NCI-H748 treated with DMSO at 0.1 percent for 48 hours (cell line): Measurements from ENCODE around the gene CEP89.
A peak's percentile ranks its signal among the peaks of the same experiment; 100 is the strongest.
"Not testable (repeated sequence)": the region's sequence is repeated elsewhere in the genome, so short reads cannot be mapped to it uniquely, and the experiment has no call there.

ENCODE experiments used
- DNase-seq: peaks from one replicate; lab custom pipeline; 2025; lab: John Stamatoyannopoulos, UW

The CEP89 gene

DNA sequence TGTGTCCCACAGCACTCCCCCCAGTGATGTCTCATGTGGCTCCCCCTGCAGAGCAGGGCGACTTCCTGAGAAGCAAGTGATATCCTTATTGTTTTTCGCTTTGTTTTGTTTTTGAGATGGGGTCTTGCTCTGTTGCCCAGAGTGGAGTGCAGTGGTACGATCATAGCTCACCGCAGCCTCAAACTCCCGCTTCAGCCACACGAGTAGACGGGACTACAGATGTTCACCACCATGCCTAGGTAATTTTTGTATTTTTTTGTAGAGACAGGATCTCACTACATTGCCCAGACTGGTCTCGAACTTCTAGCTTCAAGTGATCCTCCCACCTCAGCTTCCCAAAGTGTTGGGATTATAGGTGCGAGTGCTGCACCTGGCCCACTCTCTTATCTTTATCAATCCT, 5.0 kb downstream of the CEP89 start:
- DNase-seq = no peak

DNA sequence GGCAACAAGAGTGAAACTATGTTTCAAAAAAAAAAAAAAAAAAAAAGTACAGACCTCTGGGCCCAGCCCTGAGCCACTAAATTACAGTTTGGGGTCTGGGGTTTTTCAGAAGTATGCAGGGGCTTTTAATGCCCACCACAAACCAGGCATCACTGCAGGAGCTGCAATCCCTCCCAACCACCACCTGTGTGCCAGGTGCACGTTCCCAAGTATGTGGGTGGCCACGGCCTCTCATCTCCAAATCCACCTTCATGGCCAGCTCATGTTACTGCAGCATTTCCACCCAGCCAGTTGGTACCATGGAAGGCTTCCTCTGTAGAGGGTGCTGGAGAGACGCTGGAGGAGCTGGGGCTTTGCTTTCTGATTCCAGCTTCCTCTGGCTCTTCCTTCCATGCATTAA, 26.5 kb downstream of the CEP89 start:
- DNase-seq = no peak

DNA sequence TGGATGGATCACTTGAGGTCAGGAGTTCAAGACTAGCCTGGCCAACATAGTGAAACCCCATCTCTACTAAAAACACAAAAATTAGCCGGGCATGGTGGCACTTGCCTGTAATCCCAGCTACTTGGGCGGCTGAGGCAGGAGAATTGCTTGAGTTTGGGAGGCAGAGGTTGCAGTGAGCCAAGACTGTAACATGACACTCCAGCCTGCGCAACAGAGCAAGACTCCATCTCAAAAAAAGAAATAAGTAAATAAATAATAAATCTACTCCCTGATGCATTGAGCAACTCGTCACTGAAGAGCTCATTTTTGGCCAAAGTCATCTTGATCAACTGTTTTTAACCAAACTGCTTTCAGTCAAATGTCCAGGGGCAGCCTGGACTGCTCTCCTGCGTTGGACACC, 30.5 kb downstream of the CEP89 start:
- DNase-seq = not testable (repeated sequence)

DNA sequence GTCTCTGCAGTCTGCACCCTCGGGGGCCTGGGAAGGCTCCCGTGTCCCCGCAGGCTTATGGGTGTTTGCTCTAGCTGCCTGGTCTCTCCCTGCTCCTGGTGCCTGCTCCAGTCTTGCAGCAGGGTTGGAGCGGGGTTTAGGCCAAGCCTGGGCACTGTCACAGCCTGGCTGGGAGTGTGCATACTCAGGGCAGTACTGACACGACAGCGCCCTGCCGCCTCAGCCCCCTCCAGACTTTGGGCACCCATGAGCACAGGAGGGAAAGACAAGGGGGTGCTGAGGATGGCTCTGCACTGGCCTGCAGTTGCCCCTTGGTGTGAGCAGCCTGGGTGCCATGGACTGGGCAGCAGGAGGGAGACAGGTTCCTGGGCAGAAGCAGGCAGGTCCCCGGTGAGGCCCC, 35.7 kb downstream of the CEP89 start:
- DNase-seq = no peak

DNA sequence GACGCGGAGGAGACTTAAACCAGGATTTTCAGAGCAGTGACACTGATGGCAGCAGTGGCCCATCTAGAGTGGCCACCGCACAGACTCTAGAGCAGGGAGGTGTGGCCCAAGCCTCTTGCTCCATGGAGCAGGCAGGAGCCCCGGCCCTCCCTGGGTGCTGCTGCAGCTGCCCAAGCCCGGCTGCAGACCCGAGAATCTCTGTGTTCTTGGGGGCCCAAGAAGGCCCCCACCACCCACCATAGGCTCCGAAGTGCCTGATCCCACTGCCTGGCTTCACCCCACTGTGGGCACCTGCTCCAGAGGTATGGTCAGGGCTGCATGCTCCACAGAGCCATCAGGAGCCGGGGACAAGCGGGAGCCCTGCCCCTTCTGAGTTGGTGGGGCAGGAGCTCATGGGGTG, 36.1 kb downstream of the CEP89 start:
- no peak for DNase-seq

DNA sequence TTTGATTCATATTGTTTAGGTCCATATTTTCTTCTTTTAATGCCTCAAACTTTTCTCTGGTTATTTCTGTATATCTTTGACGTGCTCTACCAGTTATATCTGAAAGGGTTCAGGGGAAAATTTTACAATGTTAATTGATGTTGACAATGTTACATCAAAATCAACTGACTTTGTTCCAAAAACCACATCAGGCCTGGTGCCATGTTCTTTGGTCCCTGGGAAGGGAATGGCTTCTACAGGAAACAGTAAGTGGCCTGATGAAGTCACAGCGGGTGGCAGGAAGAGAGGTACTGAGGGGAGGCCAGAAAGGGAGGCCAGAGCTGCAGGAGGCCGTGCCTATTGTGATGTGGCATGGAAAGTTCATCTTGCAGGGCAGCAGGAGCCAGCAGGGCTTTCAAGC, 38.2 kb downstream of the CEP89 start:
- DNase-seq = no peak

DNA sequence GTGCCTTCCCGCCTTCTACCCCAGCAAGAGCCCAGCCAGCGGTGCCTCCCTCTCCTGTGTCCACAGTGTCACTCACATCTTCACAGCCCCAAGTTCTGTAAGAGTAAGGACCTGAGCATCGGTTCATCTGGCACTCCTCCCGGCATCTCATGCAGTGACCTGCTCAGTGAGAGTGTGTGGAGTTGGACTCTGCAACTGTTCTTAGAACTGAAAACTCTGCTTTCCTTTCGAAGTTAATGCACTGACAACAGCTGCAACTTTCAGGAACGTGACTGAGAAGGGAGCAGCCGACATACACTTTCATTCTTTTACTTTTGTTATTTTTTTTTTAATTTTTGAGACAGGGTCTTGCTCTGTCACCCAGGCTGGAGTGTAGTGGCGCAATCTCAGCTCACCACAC, 41.2 kb downstream of the CEP89 start:
- no peak for DNase-seq

DNA sequence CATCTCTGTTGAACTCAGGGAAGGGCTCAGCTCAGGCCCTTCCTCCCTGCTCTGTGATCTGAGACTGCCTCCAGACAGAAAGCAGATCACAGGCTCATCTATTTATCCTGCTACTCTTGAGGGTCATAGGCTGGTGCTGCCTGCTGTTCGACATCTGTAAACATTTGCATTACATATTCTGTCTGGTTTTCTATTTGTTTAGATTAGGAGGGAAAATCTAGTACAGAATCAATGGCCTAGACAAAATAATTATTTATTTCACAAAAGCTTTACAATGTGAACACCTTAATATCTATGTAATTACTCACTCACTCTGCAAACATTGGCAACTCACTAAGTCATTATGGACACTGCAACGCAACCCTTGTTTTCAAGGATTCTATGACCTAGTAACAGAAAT, 43.0 kb downstream of the CEP89 start:
- peak; percentile 94 for DNase-seq

DNA sequence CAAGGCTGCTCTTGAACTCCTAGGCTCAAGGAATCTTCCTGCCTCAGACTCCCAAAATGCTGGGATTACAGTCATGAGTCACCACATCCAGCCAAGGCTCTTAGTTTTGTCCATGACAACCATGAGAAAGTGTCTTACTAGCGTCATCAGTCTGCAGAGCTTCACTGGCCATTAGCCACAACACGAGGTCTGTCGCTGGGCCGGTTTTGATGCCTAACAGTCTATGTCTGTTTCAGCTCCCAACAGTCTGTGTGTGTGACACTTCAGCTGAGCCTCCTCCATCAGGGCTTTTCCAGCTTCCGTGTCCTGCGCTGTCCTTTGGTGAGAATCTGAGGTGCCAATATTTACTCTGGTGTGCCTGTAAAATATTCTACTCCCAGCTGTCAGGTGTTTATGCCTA, 47.6 kb downstream of the CEP89 start:
- no peak for DNase-seq

DNA sequence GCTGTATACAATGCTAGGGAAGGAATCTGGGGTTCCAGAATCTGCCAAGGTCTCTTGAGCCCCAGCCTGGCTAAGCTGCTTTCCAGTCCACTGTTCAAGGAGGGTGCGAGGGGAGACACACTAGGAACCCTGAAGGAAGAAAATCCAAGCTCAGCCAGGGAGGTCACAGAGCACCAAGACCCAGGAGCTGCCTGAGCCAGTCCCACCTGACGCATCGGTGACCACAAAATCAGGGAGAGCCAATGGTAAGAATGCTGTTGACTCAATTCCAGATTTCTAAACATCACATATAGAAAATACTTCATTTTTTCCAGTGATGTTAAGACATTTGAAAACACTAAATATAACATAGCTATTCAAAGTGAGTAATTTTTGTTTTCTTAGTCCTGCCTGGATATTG, 50.1 kb downstream of the CEP89 start:
- no peak for DNase-seq

DNA sequence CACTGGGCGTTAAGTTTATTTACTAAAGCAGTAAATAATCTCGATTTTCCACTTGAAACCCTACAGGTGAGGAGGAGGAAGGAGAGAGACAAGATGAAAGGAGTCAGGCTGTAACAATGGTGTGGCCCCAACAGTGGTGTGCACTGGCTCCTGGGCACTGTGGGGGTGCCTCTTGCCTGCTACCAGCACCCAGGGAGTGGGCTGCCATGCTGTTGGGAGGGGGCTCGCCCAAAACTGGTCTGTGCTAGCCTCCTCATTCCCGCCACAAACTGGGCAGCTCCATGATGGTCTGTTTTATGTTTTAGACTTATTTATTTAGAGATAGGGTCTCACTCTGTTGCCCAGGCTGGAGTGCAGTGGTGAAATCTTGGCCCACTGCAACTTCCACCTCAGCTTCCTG, 52.4 kb downstream of the CEP89 start:
- no peak for DNase-seq

DNA sequence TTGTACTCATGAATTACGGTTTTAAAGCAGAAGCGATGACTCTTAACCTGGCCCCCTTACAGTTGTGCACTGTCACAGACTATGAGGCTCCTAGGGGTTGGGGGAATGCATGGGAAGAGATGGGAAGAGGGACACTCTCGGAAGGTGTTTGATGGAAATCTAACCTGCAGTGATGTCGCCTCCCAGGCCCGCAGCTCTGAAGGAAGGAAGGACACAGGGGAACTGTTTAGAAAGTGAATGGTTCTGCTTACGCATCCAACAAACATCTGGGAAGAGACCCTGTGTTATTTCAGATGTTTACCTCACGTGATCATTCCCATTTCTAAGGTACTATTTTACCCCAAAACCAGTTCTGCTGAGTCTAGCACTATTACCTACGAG, 54.2 kb downstream of the CEP89 start:
- no peak for DNase-seq

DNA sequence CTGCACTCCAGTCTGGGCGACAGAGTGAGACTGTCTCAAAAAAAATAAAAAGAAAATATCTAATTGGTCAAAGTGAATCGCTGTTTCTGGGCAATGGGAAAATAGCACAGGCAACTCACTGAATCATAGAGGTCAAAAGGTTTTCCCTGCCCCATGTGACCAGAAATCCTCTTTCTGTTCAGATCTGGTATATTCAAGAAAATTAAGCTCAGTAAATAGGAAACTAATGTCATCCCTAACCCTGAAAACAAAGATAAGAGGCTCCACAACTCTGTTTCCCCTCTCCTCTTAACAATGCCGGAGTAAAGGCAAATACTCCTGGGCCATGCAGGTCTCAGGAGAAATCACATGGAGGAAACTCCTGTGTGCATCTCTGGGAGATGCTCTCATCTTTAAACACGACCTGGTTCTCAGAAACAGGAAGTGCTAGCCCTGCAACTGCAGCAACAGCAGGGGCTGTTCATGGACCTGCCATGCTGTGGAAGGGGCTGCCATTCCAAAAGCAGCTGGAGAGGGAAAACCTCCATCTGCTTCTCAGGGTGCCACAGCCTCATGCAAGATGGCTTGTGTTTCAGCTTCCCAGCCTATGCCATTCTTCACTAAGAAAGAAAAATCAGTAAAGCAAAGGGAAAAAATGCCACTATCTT, 54.7 kb downstream of the CEP89 start:
- no peak for DNase-seq

DNA sequence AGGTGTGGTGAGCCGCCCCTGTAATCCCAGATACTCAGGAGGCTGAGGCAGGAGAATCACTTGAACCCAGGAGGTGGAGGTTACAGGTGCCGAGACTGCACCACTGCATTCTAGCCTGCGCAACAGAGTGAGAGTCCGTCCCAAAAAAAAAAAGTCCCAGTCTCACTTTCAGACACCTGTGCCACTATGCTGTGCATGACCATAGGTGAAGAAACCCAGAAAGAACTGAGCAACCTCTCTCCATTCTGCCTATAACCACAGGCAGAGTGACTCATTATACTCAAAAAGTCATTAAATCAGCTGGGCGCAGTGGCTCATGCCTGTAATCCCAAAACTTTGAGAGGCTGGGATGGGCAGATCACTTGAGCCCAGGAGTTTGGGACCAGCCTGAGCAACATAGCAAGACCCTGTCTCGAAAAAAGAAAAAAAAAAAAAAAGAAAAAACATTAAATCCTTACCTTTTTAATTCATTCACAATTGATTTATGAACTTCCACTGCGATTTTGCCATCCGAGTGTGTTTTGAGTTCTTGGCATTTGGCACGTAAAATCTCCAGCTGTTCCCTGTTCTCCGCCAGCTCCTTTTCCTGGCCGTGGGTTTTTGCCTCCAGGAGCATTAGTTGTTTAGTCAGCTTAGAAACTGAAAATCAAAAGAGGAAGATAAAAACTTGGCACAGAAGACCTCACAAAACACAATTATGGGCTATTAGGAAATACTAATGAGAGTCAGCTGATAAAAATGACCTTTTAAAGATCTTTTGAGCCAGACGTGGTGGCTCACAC, 56.7 kb downstream of the CEP89 start:
- DNase-seq = no peak

DNA sequence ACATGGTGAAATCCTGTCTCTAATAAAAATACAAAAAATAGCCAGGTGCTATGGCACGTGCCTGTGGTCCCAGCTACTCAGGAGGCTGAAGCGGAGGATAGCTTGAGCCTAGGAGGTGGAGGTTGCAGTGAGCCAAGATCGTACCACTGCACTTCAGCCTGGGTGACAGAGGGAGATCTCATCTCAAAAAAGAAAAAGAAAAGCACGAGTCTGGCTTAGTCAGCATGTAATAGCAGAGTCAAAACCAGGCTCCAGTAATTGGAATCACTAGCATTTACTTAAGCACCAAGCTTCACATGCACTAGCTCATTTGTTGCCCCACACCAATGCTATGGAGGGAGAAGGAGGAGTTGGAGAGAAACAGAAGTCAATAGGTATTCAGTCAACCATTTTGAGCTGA, 60.3 kb downstream of the CEP89 start:
- no peak for DNase-seq

DNA sequence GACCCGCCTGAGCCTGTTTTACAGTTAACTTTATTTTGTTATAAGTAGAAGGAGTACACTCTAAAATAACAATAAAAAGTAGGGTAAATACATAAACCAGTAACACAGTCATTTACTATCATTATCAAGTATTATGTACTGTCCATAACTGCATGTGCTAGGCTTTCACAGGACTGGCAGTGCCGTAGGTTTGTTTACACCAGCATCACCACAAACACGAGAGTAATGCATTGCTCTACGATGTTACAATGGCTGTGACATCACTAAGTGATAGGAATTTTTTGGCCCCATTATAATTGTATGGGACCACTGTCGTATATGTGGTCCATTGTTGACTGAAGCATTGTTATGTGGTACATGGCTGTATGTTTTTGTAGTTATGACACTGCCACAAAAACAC, 60.9 kb downstream of the CEP89 start:
- DNase-seq = no peak

DNA sequence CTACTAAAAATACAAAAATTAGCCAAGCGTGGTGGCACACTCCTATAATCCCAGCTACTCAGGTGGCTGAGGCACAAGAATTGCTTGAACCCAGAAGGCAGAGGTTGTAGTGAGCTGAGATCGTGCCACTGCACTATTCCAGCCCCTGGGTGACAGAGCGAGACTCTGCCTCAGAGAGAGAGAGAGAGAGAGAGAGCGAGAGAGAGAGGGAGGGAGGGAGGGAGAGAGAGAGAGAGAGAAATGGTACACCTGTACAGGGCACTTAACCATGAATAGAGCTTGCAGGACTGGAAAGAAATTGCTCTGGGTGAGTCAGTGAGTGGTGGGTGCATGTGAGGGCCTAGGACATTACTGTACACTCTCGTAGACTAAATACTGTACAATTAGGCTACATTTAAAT, 61.7 kb downstream of the CEP89 start:
- no peak for DNase-seq

DNA sequence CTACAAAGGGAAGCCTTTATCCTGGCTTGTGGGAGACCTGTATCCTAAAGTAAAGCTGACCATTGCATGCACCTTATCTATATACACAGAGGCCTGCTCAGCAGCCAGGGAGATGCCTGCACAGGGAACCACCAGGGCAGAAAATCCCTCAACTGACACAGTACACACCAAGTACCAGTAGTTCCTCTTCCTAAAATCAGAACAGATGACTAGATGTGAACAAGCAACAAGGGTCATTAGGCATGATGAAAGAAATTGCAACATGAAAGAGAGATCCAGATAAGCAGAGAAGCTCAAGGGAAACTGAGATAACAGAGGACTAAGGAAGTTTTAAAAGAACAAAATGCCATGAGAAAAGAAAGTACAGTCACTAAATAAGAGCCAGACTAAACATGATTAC, 62.5 kb downstream of the CEP89 start:
- no peak for DNase-seq

DNA sequence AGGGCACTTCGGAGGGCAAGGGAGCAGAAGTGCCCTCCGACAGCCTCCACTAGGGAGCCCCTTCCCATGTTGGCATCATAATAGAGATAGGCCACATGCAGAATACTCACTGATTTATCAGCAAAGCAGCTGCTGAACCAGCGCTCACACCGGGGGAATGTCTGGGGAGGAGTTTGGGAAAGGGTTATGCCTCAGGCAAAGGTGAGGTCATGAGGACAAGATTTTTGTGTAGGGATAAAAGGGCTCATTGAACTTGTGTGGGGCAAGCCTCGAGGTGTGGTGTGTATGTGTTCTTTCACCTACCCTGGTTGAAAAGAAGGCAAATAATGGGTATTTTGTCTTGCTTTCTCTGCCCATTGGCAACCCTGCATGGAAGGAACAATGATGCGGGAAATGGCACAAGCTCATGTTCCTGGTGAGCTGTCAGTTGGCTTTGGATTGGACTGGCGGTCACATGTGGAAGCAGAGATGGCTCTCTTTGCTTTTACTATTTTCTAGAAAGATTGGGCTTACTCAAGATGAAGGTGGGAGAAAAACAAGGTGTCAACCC, 63.0 kb downstream of the CEP89 start:
- no peak for DNase-seq

DNA sequence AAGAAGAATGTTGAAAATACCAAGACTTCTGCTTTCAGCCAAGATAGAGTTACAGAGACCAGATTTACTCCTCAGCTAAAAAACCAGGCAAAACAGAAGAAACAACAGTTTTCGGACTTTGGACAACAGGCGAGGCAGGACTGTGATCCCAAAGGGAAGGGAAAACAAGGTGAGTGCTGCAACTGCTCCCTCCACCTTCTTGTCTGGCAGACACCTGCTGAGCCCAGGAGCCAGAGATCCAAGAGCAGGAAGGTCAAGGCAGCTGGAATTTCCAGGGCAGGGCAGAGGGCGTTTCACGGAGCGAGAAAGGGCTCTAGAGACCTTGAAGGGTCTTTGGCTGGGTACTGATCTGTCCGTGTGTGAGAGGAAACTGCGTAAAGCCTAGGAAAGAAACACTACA, 69.3 kb downstream of the CEP89 start:
- no peak for DNase-seq

DNA sequence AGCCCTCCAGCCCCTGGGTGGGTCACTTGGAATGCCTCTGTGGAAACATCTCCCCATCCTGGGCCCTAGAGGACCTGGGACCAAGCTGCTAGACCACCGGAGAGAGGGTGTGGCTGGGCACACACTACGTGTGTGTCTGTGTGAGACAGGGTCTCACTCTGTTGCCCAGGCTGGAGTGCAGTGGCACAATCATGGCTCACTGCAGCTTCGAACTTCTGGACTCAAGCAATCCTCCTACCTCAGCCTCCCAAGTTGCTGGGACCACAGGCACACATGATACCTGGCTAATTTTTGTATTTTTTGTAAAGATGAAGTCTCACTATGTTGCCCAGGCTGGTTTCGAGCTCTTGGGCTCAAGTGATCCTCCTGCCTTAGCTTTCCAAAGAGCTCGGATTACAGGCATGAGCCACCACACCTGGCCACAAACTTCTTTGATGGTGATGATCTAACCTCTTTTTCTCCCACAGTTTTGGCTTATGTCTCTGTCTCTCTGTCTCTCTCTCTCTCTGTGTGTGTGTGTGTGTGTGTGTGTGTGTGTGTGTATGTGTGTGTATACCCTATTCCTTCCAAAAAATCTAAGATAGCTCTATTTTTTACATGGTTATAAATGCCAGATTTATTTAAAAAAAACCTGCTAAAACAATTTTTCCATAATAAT, 70.1 kb downstream of the CEP89 start:
- no peak for DNase-seq

DNA sequence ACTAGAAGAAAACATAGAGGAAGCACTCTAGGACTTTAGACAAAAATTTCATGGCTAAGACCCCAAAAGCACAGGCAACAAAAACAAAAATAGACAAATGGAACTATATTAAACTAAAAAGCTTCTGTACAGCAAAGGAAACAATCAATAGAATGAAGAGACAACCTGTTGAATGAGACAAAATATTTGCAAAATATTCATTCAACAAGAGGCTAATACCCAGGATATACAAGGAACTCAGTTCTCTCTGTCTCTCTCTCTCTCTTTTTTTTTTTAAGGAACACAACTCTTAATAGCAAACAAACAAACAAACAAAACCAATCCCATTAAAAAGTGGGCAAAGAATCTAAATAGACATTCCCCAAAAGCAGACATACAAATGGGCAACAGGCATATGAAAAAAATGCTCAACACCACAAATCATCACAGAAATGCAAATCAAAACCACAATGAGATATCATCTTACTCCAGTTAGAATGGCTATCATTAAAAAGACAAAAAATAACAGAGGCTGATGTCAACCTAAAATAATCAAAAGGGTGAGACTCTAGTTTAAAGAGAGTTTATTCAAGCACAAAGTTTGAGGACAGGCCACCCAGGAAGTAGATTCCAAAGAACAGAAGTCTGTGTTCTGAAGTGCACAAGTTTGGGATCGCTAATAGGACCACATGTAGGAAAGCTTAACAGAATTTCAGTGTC, 75.1 kb downstream of the CEP89 start:
- no peak for DNase-seq

DNA sequence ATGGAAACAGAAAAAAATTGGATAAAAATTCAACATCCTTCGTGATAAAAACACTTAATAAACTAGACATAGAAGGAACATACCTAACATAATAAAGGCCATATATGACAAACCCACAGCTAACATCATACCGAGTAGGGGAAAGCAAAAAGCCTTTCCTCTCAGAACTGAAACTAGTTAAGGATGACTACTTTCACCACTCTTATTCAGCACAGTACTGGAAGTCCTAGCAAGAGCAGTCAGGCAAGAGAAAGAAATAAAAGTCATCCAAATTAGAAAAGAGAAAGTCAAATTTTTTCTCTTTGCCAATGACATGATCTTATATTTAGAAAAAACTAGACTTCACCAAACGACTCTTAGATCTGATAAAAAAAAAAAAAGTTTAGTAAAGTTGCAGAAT, 76.4 kb downstream of the CEP89 start:
- no peak for DNase-seq
